ENCODE results near the gene NTPCR. TPM values are rescaled to one million over a fixed set of nuclear protein-coding genes. Genes with fewer than 3 reads are reported as not detected.

The NTPCR gene
- total RNA-seq, 1 experiment from 2014 or later: 45.3 TPM

DNA sequence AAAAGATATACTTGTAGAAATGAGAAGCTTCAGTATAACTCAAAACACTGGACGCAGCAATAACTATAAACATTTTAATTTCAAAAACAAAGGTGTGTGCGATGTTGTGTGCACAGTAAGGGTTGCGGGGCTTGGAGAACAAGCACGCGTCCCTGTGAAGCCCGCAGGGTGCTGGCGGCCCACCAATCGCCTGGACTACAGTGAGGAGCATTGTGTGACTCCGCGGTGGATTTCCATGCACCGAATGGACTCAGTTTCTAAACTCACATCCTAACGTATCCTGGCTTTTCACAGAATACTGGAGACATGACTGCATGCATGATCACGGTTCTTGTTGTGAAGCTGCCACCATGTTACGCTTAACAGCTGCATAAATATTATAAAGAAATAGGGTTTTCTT lies 33.0 kb downstream of the NTPCR start:
- H3K4me1 ChIP-seq (replicated peaks; ENCODE audit: insufficient read depth): 0 out of 2 replicates have a peak, but pooled peaks cover 2% of the 10 kb centered on the region
- H3K27ac ChIP-seq: no peak overlapping the region
- ChIA-PET CTCF (no interaction called here), POLR2A (ENCODE audit: unreplicated experiment) (interaction anchor here (0.8 kb wide), 1 partner anchor 130 kb away, joined by 3 read pairs; no protein-coding TSS in a partner anchor)
- intact Hi-C loops (cut with micrococcal nuclease; ENCODE audit: unreplicated experiment): loop anchor here (2.0 kb wide), 2 partner anchors 33 to 129 kb away; partner anchors contain the start of gene NTPCR
- H3K27me3 ChIP-seq (ENCODE audit: insufficient read depth, low read depth): no peaks in the 10 kb centered on the region
- H3K4me2 ChIP-seq: no peak overlapping the region
- no peak for TF ChIP-seq EZH2 (IDR thresholded peaks at IDR 0.05; ENCODE audit: low read depth)
- TF ChIP-seq, protein P1, sequence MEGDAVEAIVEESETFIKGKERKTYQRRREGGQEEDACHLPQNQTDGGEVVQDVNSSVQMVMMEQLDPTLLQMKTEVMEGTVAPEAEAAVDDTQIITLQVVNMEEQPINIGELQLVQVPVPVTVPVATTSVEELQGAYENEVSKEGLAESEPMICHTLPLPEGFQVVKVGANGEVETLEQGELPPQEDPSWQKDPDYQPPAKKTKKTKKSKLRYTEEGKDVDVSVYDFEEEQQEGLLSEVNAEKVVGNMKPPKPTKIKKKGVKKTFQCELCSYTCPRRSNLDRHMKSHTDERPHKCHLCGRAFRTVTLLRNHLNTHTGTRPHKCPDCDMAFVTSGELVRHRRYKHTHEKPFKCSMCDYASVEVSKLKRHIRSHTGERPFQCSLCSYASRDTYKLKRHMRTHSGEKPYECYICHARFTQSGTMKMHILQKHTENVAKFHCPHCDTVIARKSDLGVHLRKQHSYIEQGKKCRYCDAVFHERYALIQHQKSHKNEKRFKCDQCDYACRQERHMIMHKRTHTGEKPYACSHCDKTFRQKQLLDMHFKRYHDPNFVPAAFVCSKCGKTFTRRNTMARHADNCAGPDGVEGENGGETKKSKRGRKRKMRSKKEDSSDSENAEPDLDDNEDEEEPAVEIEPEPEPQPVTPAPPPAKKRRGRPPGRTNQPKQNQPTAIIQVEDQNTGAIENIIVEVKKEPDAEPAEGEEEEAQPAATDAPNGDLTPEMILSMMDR (conservative IDR thresholded peaks at IDR 0.05): no peak
- H3K36me3 ChIP-seq (ENCODE audit: low read depth): no peaks in the 10 kb centered on the region
- H4K20me1 ChIP-seq (ENCODE audit: insufficient read depth): no peaks in the 10 kb centered on the region; the same call in 1 of the 2 replicates
- no peaks in the 10 kb centered on the region for H3K9me2 ChIP-seq (ENCODE audit: insufficient read depth)
- H3K9me3 ChIP-seq (ENCODE audit: insufficient read depth, low read depth): no peaks in the 10 kb centered on the region
- no TSS peak for BruUV-seq (replicated peaks)
- no peak overlapping the region for H2AFZ ChIP-seq
- H3K4me3 ChIP-seq: no peak overlapping the region
- no peaks in the 10 kb centered on the region for H3K79me2 ChIP-seq (ENCODE audit: low read depth)
- peaks cover 5% of the 10 kb centered on the region; the same call in 1 of the 2 replicates for H3F3A ChIP-seq (ENCODE audit: insufficient read depth, low read depth)
- DNase-seq: no peak

DNA sequence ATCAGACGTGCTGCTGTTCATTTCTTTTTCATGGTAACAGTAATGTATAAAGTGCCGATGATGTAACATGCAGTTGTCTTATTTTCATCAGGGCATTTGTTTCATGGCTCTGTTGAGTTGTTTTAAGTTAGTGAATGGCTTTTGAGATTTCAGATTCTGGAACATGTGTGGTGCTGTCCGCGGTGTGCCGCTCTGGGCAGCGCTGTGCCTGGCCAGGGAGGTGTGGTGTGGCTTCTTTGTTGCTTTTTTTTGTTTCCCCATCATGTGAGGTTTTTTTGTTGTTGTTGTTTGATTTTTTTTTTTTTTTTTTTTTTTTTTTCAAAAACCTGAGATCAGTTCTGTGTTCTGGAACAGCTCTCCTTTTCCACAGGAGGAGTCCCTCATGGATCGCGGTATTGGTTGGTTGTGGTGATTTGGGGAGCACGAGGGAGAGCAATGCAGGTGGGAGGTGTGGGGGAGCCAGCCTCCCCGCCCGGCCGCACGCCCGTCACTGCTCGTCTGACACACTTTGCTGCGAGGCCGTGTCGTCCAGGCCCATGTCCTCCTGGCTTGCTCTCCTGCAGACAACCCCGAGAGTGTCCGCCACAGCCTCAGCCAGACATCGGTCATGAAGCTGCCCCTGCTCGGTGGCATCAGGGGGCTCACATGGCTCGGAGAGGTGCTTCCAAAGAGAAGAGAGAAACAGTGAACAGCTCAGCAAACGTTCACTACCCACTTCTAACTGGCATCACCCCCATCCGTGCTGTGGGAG lies 33.6 kb downstream of the NTPCR start:
- ChIA-PET CTCF (no interaction called here), POLR2A (ENCODE audit: unreplicated experiment) (no interaction called here)
- DNase-seq: no peak
- Histone ChIP-seq H3K79me2 (ENCODE audit: low read depth) (no peaks in the 10 kb centered on the region), H3K27ac (no peak overlapping the region), H2AFZ (no peak overlapping the region), H3K36me3 (ENCODE audit: low read depth) (no peaks in the 10 kb centered on the region), H3K4me3 (no peak overlapping the region), H3F3A (ENCODE audit: insufficient read depth, low read depth) (peaks cover 5% of the 10 kb centered on the region; the same call in 1 of the 2 replicates), H3K9me2 (ENCODE audit: insufficient read depth) (no peaks in the 10 kb centered on the region), H3K4me1 (replicated peaks; ENCODE audit: insufficient read depth) (0 out of 2 replicates have a peak, but pooled peaks cover 7% of the 10 kb centered on the region), H3K27me3 (ENCODE audit: insufficient read depth, low read depth) (no peaks in the 10 kb centered on the region), H3K4me2 (no peak overlapping the region), H4K20me1 (ENCODE audit: insufficient read depth) (no peaks in the 10 kb centered on the region; the same call in 1 of the 2 replicates), H3K9me3 (ENCODE audit: insufficient read depth, low read depth) (no peaks in the 10 kb centered on the region)
- intact Hi-C loops (cut with micrococcal nuclease; ENCODE audit: unreplicated experiment): loop anchor here (2.0 kb wide), 2 partner anchors 33 to 129 kb away; partner anchors contain the start of gene NTPCR
- no peak for TF ChIP-seq EZH2 (IDR thresholded peaks at IDR 0.05; ENCODE audit: low read depth)
- TF ChIP-seq, protein P1 (conservative IDR thresholded peaks at IDR 0.05): no peak
- no TSS peak for BruUV-seq (replicated peaks)

DNA sequence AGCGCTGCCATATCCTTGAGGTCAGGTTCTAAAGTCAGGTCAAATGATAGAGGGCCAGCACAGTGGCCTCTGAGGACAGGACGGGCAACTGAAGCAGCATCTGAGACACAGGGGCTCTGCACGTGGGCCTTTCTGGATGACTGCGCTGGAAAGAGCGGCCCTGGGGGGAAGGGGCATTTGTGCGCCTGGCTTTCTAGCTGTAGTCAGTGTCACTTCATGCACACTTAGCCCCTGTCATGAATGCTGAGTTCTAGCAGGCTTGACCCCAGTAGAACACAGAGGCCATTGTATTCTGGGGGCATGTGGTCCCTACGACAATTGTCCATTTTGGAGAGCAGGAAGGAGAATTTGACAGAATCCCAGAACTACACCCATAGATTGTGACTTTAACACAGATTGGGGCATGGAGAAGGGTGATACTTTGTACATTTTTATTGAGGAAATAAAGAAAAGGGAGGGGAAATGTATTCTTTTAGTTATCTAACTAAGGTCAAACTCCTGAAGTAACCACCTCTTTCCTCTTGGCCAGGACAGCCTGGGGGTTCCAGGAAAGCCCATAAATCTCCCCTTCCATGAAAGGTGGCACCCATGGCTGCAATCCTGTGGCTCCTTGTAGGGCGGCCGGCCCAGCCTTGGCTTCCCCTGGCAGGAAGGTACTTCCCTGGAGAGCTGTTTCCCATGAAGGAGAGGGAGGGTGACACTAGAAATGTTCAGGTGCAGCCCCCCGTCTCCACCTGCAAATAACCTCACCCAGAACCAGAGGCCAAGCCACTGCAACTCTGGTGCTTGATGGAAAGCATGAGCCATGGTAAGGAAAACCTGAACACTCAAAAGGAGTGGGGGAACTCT lies 34.4 kb downstream of the NTPCR start:
- Histone ChIP-seq H3K9me3 (ENCODE audit: insufficient read depth, low read depth) (no peaks in the 10 kb centered on the region), H3K4me3 (no peak overlapping the region), H2AFZ (no peak overlapping the region), H3K9me2 (ENCODE audit: insufficient read depth) (no peaks in the 10 kb centered on the region), H3F3A (ENCODE audit: insufficient read depth, low read depth) (peaks cover 5% of the 10 kb centered on the region; the same call in 1 of the 2 replicates), H3K4me2 (no peak overlapping the region), H3K27me3 (ENCODE audit: insufficient read depth, low read depth) (no peaks in the 10 kb centered on the region), H4K20me1 (ENCODE audit: insufficient read depth) (no peaks in the 10 kb centered on the region; the same call in 1 of the 2 replicates), H3K36me3 (ENCODE audit: low read depth) (no peaks in the 10 kb centered on the region), H3K4me1 (replicated peaks; ENCODE audit: insufficient read depth) (0 out of 2 replicates have a peak, but pooled peaks cover 7% of the 10 kb centered on the region), H3K27ac (no peak overlapping the region), H3K79me2 (ENCODE audit: low read depth) (no peaks in the 10 kb centered on the region)
- TF ChIP-seq, protein P1 (conservative IDR thresholded peaks at IDR 0.05): no peak
- no peak for TF ChIP-seq EZH2 (IDR thresholded peaks at IDR 0.05; ENCODE audit: low read depth)
- DNase-seq: no peak
- ChIA-PET POLR2A (ENCODE audit: unreplicated experiment) (no interaction called here), CTCF (no interaction called here)
- no TSS peak for BruUV-seq (replicated peaks)
- intact Hi-C loops (cut with micrococcal nuclease; ENCODE audit: unreplicated experiment): no loop called here

All from PC-9 (cell line).